Measurements from ENCODE around the gene EXOC6.

- no peak for TF ChIP-seq GATA2 (IDR thresholded peaks at IDR 0.05; ENCODE audit: low read depth, low read length)
- no peak for TF ChIP-seq GATA3 (IDR thresholded peaks at IDR 0.05; ENCODE audit: low read depth, low read length)
Observed at GRCh38 chr10:92894081-92894655, 45.8 kb downstream of the EXOC6 start.
